Esophagus squamous epithelium (tissue), 4 donors: ENCODE data around the gene ANXA11.

Experiments used
- CTCF ChIP-seq, 6 experiments: fragments of 450-650 bp in 4 of 6; fragments of 200-600 bp in 2 of 6; sonication (generic) in 2 of 6; IDR thresholded peaks; one replicate each; pipeline ENCODE4 v1.5.1; 2016 to 2019; ENCODE audit warnings: antibody characterized with exemption in 6 of 6, mild to moderate bottlenecking in 4 of 6, moderate library complexity in 4 of 6
- POLR2A ChIP-seq, 4 donors: fragments of 450-650 bp; IDR thresholded peaks; one replicate each; pipeline ENCODE4 v1.6.1; 2017; ENCODE audit warnings: antibody characterized with exemption in 4 of 4, mild to moderate bottlenecking in 4 of 4, moderate library complexity in 3 of 4

- TF ChIP-seq CTCF (IDR thresholded peaks at IDR 0.05) (no peak), POLR2A (IDR thresholded peaks at IDR 0.05) (no peak)
These were observed 7.1 kb downstream of the ANXA11 start for GRCh38 chr10:80197972-80198916.
